SK-N-SH treated with all-trans-retinoic acid at 6 μM for 48 hours (cell line): ENCODE data around the gene MYCN.

Experiments used
- ATAC-seq: fragments of 200-7000 bp; cut with Tn5 transposase; 3 replicates; pipeline ENCODE4 v1.9.1; 2020; ENCODE audit warnings: mild to moderate bottlenecking, moderate library complexity
- ARNTL ChIP-seq: fragments of 450-650 bp; formaldehyde crosslinking; IDR thresholded peaks from 2 replicates; pipeline ENCODE4 v1.5.0; 2020; ENCODE audit warnings: low read depth, mild to moderate bottlenecking, moderate library complexity, borderline replicate concordance
- CREB5 ChIP-seq: fragments of 250-450 bp; sonication (Bioruptor Pico); IDR thresholded peaks from 2 replicates; pipeline ENCODE4 v1.5.1; 2020; ENCODE audit warnings: low read depth, mild to moderate bottlenecking, moderate library complexity
- CSDC2 ChIP-seq: fragments of 250-450 bp; sonication (Bioruptor Pico); IDR thresholded peaks from 2 replicates; pipeline ENCODE4 v1.5.0; 2020; ENCODE audit warnings: mild to moderate bottlenecking, moderate library complexity
- ESRRG ChIP-seq: fragments of 250-450 bp; sonication (Bioruptor Pico); IDR thresholded peaks from 2 replicates; pipeline ENCODE4 v1.6.1; 2021; ENCODE audit warnings: mild to moderate bottlenecking
- GLIS3 ChIP-seq: fragments of 250-450 bp; sonication (Bioruptor Pico); IDR thresholded peaks from 2 replicates; pipeline ENCODE4 v1.5.0; 2020; ENCODE audit warnings: mild to moderate bottlenecking, moderate library complexity
- ISL1 ChIP-seq: fragments of 250-450 bp; sonication (Bioruptor Pico); IDR thresholded peaks from 2 replicates; pipeline ENCODE4 v2.1.2; 2022; ENCODE audit warnings: mild to moderate bottlenecking, moderate library complexity
- OSR1 ChIP-seq: fragments of 250-450 bp; sonication (Bioruptor Pico); IDR thresholded peaks from 2 replicates; pipeline ENCODE4 v1.8.0; 2022; ENCODE audit warnings: moderate library complexity, mild to moderate bottlenecking, inconsistent platforms
- POU6F1 ChIP-seq: fragments of 250-450 bp; sonication (Bioruptor Pico); IDR thresholded peaks from 2 replicates; pipeline ENCODE4 v1.8.0; 2021; ENCODE audit warnings: low read depth, mild to moderate bottlenecking, moderate library complexity, borderline replicate concordance
- PPARA ChIP-seq: fragments of 250-450 bp; sonication (Bioruptor Pico); IDR thresholded peaks from 2 replicates; pipeline ENCODE4 v1.5.0; 2020; ENCODE audit warnings: mild to moderate bottlenecking, borderline replicate concordance
- RARB ChIP-seq: fragments of 250-450 bp; sonication (Bioruptor Pico); IDR thresholded peaks from 2 replicates; pipeline ENCODE4 v1.8.0; 2021; ENCODE audit warnings: mild to moderate bottlenecking, moderate library complexity
- SNAI2 ChIP-seq: fragments of 250-450 bp; sonication (Bioruptor Pico); IDR thresholded peaks from 2 replicates; pipeline ENCODE4 v1.5.0; 2020; ENCODE audit warnings: mild to moderate bottlenecking, moderate library complexity
- TCF4 ChIP-seq: fragments of 250-450 bp; sonication (Bioruptor Pico); IDR thresholded peaks from 2 replicates; pipeline ENCODE4 v1.8.0; 2021; ENCODE audit warnings: mild to moderate bottlenecking, moderate library complexity, borderline replicate concordance
- TOX ChIP-seq: fragments of 250-450 bp; sonication (Bioruptor Pico); IDR thresholded peaks from 2 replicates; pipeline ENCODE4 v1.8.0; 2021; ENCODE audit warnings: mild to moderate bottlenecking, moderate library complexity, borderline replicate concordance
- TSHZ2 ChIP-seq: fragments of 250-450 bp; sonication (Bioruptor Pico); IDR thresholded peaks from 2 replicates; pipeline ENCODE4 v1.5.0; 2020; ENCODE audit warnings: mild to moderate bottlenecking, moderate library complexity
- ZC3H10 ChIP-seq: fragments of 250-450 bp; sonication (Bioruptor Pico); IDR thresholded peaks from 2 replicates; pipeline ENCODE4 v1.5.1; 2021; ENCODE audit warnings: mild to moderate bottlenecking, moderate library complexity
- ZFP3 ChIP-seq: fragments of 250-450 bp; sonication (Bioruptor Pico); IDR thresholded peaks from 2 replicates; pipeline ENCODE4 v1.5.0; 2020; ENCODE audit warnings: mild to moderate bottlenecking, moderate library complexity
- ZFP30 ChIP-seq: fragments of 450-650 bp; formaldehyde crosslinking; IDR thresholded peaks from 2 replicates; pipeline ENCODE4 v1.5.0; 2022; ENCODE audit warnings: mild to moderate bottlenecking, moderate library complexity
- ZNF565 ChIP-seq: fragments of 450-650 bp; formaldehyde crosslinking; conservative IDR thresholded peaks from 2 replicates; pipeline ENCODE4 v1.5.0; 2020; ENCODE audit warnings: low read depth, mild to moderate bottlenecking, moderate library complexity
- ZNF70 ChIP-seq: fragments of 450-650 bp; formaldehyde crosslinking; IDR thresholded peaks from 2 replicates; pipeline ENCODE4 v1.5.0; 2020; ENCODE audit warnings: mild to moderate bottlenecking, moderate library complexity
- ZNF8 ChIP-seq: fragments of 450-650 bp; formaldehyde crosslinking; IDR thresholded peaks from 2 replicates; pipeline ENCODE4 v1.5.0; 2020; ENCODE audit warnings: mild to moderate bottlenecking, moderate library complexity
- TF ChIP-seq, protein P1 (sequence below): fragments of 250-450 bp; sonication (Bioruptor Pico); IDR thresholded peaks from 2 replicates; pipeline ENCODE4 v1.5.1; 2021; ENCODE audit warnings: mild to moderate bottlenecking, moderate library complexity

Gene MYCN

DNA sequence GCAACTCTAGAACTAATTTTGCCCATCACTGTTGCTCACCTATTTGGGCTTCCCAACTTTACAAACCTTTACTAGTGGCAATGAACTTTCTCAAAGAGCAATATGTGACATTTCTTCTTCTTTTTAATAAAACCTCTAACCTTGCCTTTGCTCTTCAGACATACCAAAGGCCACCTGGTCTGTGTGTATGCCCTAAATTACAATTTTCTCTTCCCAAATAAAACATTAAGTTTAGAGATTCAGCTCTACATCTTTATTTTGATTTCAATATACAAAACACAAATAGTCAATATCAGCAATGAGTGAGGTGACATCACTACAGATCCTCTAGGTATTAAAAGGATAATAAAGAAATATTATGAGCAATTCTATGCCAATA is 35.1 kb upstream of the MYCN start:
- no peak for ATAC-seq
- no peak for TF ChIP-seq ZNF565 (CRISPR knock-in tag)

- TF ChIP-seq, protein P1, sequence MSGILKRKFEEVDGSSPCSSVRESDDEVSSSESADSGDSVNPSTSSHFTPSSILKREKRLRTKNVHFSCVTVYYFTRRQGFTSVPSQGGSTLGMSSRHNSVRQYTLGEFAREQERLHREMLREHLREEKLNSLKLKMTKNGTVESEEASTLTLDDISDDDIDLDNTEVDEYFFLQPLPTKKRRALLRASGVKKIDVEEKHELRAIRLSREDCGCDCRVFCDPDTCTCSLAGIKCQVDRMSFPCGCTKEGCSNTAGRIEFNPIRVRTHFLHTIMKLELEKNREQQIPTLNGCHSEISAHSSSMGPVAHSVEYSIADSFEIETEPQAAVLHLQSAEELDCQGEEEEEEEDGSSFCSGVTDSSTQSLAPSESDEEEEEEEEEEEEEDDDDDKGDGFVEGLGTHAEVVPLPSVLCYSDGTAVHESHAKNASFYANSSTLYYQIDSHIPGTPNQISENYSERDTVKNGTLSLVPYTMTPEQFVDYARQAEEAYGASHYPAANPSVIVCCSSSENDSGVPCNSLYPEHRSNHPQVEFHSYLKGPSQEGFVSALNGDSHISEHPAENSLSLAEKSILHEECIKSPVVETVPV, result no peak
- no peak for TF ChIP-seq POU6F1 (CRISPR knock-in tag)
- TF ChIP-seq ISL1, result no peak
- no peak for TF ChIP-seq TCF4 (CRISPR knock-in tag)
- no peak for TF ChIP-seq ARNTL
- no peak for TF ChIP-seq ESRRG (CRISPR knock-in tag)
- no peak for TF ChIP-seq CREB5 (CRISPR knock-in tag)
- no peak for TF ChIP-seq ZC3H10 (CRISPR knock-in tag)
- TF ChIP-seq SNAI2 (CRISPR knock-in tag), result no peak
- TF ChIP-seq OSR1 (CRISPR knock-in tag), result no peak
- no peak for TF ChIP-seq PPARA
- TF ChIP-seq ZFP3 (CRISPR knock-in tag), result no peak
- no peak for TF ChIP-seq TSHZ2
- no peak for TF ChIP-seq TOX
- TF ChIP-seq ZNF70 (CRISPR knock-in tag), result no peak
- no peak for TF ChIP-seq RARB
- no peak for TF ChIP-seq ZNF8 (CRISPR knock-in tag)
- ATAC-seq, result no peak
These were observed 34.3 kb upstream of the MYCN start for GRCh38 chr2:15905986-15906491.

DNA sequence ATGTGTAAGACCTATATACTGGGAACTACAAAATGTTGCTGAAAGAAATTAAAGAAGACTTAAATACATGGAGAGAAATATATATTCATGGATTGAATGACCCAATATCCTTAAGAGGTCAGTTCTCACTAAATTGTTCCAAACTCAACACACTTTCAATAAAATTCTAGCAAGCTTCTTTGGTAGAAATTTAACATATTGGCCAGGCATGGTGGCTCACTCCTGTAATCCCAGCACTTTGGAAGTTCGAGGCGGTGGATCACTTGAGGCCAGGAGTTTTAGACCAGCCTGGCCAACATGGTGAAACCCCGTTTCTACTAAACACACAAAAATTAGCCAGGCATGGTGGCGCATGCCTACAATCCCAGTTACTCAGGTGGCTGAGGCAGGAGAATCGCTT is 33.6 kb upstream of the MYCN start:
- no peak for TF ChIP-seq ZNF70 (CRISPR knock-in tag)
- TF ChIP-seq GLIS3 (CRISPR knock-in tag), result no peak
- no peak for TF ChIP-seq ZFP3 (CRISPR knock-in tag)
- TF ChIP-seq PPARA, result no peak
- TF ChIP-seq, protein P1, result no peak
- TF ChIP-seq ARNTL, result no peak
- TF ChIP-seq POU6F1 (CRISPR knock-in tag), result no peak
- TF ChIP-seq ZNF565 (CRISPR knock-in tag), result no peak
- no peak for TF ChIP-seq ZNF8 (CRISPR knock-in tag)
- no peak for TF ChIP-seq RARB
- no peak for TF ChIP-seq TCF4 (CRISPR knock-in tag)
- TF ChIP-seq CREB5 (CRISPR knock-in tag), result no peak
- TF ChIP-seq ESRRG (CRISPR knock-in tag), result no peak
- no peak for TF ChIP-seq CSDC2 (CRISPR knock-in tag)
- TF ChIP-seq SNAI2 (CRISPR knock-in tag), result no peak
- no peak for TF ChIP-seq ZFP30
- no peak for ATAC-seq
